SH-SY5Y (cell line): ENCODE measurements around the gene RBM12.

Experiments used
- GATA2 ChIP-seq: IDR thresholded peaks from 2 replicates; pipeline ENCODE4 v1.6.1; 2011; ENCODE audit warnings: mild to moderate bottlenecking, low read depth, low read length
- GATA3 ChIP-seq: IDR thresholded peaks from 2 replicates; pipeline ENCODE4 v1.6.1; 2011; ENCODE audit warnings: low read depth, mild to moderate bottlenecking, low read length, moderate library complexity

DNA sequence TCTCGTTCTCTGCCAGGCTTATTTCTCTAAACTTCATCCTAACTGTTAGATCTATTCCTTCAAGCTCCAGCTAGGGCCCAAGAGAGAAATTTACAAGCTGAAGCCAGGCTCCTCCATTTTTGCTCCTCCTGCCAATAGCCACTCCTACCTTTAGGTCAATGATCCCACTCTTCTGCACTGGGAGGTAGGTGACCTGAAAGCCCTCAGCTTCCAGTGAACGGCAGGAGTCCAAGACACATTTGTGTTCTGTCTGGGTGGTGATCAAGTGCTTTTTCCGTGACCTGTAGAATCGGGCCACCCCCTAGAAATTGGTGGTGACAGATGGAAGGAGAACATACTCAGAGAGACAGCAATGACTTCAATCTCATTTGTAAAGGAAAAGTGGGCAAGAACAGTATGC lies 25.6 kb upstream of the RBM12 start:
- TF ChIP-seq GATA2 (no peak), GATA3 (no peak)
